ENCODE measurements around the gene FOXJ3.
A peak's percentile ranks its signal among the peaks of the same experiment; 100 is the strongest.

The FOXJ3 gene

GRCh38 chr1:42290130-42290529 is 44.9 kb downstream of the FOXJ3 start:
- no peak for DNase-seq (ENCODE audit: low read depth)
- no peak overlapping the region for H3K4me3 ChIP-seq (ENCODE audit: low read depth, low read length)
- no peak for TF ChIP-seq CTCF (conservative IDR thresholded peaks at IDR 0.05; ENCODE audit: low read depth, low read length)

GRCh38 chr1:42288311-42288985 is 46.6 kb downstream of the FOXJ3 start:
- DNase-seq (ENCODE audit: low read depth), result no peak
- TF ChIP-seq CTCF (conservative IDR thresholded peaks at IDR 0.05; ENCODE audit: low read depth, low read length), result no peak

GRCh38 chr1:42282867-42283583 is 52.0 kb downstream of the FOXJ3 start:
- no peak overlapping the region for H3K4me3 ChIP-seq (ENCODE audit: low read depth, low read length)
- peak; percentile 82 for DNase-seq (ENCODE audit: low read depth)
- TF ChIP-seq CTCF (conservative IDR thresholded peaks at IDR 0.05; ENCODE audit: low read depth, low read length), result no peak

More at GRCh38 chr1:42288311-42288985, 46.6 kb downstream of the FOXJ3 start:
- no peak overlapping the region for H3K4me3 ChIP-seq (ENCODE audit: low read depth, low read length)

- peak; percentile 84 for DNase-seq (ENCODE audit: low read depth)
Measured at GRCh38 chr1:42282024-42282579, 52.9 kb downstream of the FOXJ3 start.

GRCh38 chr1:42280821-42281220 is 54.2 kb downstream of the FOXJ3 start:
- DNase-seq (ENCODE audit: low read depth), result no peak
- H3K4me3 ChIP-seq (ENCODE audit: low read depth, low read length), result no peak overlapping the region
- TF ChIP-seq CTCF (conservative IDR thresholded peaks at IDR 0.05; ENCODE audit: low read depth, low read length), result no peak

More at GRCh38 chr1:42282024-42282579, 52.9 kb downstream of the FOXJ3 start:
- no peak for TF ChIP-seq CTCF (conservative IDR thresholded peaks at IDR 0.05; ENCODE audit: low read depth, low read length)
- no peak overlapping the region for H3K4me3 ChIP-seq (ENCODE audit: low read depth, low read length)

GRCh38 chr1:42279055-42279454 is 56.0 kb downstream of the FOXJ3 start:
- no peak for TF ChIP-seq CTCF (conservative IDR thresholded peaks at IDR 0.05; ENCODE audit: low read depth, low read length)
- no peak for DNase-seq (ENCODE audit: low read depth)
- H3K4me3 ChIP-seq (ENCODE audit: low read depth, low read length), result no peak overlapping the region
